Heart left ventricle (tissue), 16 donors: ENCODE data around the gene ZNF646. TPM values are rescaled to one million over a fixed set of nuclear protein-coding genes. Genes with fewer than 3 reads are reported as not detected.

Experiments used
- ATAC-seq, 4 donors: fragments of 200-7000 bp; cut with Tn5 transposase; one replicate each; pipeline ENCODE4 v1.9.1; 2020 to 2022; ENCODE audit warnings: moderate library complexity in 4 of 4, mild to moderate bottlenecking in 3 of 4, moderate number of reproducible peaks in 1 of 4
- DNase-seq, 5 donors: peaks; one replicate each; pipeline ENCODE4 v3.0.0-alpha.2; 2020
- H3K27ac ChIP-seq, 12 donors: fragments of 200-600 bp; sonication (generic) in 4 of 12; one replicate each; pipeline versions ENCODE4 v1.5.0 to v1.8.0; 2016 to 2022; ENCODE audit warnings: mild to moderate bottlenecking in 2 of 12
- H3K27me3 ChIP-seq, 9 donors: fragments of 200-600 bp; sonication (generic) in 2 of 9; one replicate each; pipeline versions ENCODE4 v1.5.1 to v1.8.0; 2016 to 2022; ENCODE audit warnings: mild to moderate bottlenecking in 3 of 9
- H3K36me3 ChIP-seq, 9 donors: fragments of 200-600 bp; sonication (generic) in 2 of 9; one replicate each; pipeline versions ENCODE4 v1.5.0 to v1.8.0; 2018 to 2022; ENCODE audit warnings: mild to moderate bottlenecking in 2 of 9
- H3K4me1 ChIP-seq, 12 donors: fragments of 200-600 bp; sonication (generic) in 4 of 12; one replicate each; pipeline versions ENCODE4 v1.5.0 to v1.8.0; 2016 to 2022; ENCODE audit warnings: mild to moderate bottlenecking in 3 of 12
- H3K4me3 ChIP-seq, 12 donors: fragments of 200-600 bp; sonication (generic) in 4 of 12; one replicate each; pipeline versions ENCODE4 v1.5.0 to v1.8.0; 2017 to 2022; ENCODE audit warnings: mild to moderate bottlenecking in 9 of 12, moderate library complexity in 4 of 12
- H3K9me3 ChIP-seq, 12 donors: fragments of 200-600 bp; sonication (generic) in 4 of 12; one replicate each; pipeline versions ENCODE4 v1.5.0 to v1.8.0; 2016 to 2022; ENCODE audit warnings: mild to moderate bottlenecking in 1 of 12
- CTCF ChIP-seq, 12 donors: fragments of 200-600 bp; sonication (generic) in 4 of 12; IDR thresholded peaks; one replicate each; pipeline versions ENCODE4 v1.5.0 to v1.8.0; 2018 to 2022; ENCODE audit warnings: antibody characterized with exemption in 12 of 12, mild to moderate bottlenecking in 5 of 12
- POLR2A ChIP-seq, 2 donors: fragments of 450-650 bp; IDR thresholded peaks; one replicate each; pipeline ENCODE4 v1.6.1; 2017; ENCODE audit warnings: antibody characterized with exemption in 2 of 2, mild to moderate bottlenecking in 2 of 2, moderate library complexity in 2 of 2
- WGBS, 4 donors: extraction: QIAGEN DNeasy Blood & Tissue Kit in 2 of 4; methylation state at CpG; one replicate each; pipeline versions ENCODE4 v1.1.5 to v1.1.7; 2013 to 2018; 5-methylcytosine and 5-hydroxymethylcytosine counted together
- intact Hi-C, 10 donors: fragments of 100-400 bp; cut with DNase I; formaldehyde crosslinking; loops; one replicate each; pipeline versions ENCODE4 v1.11.1 to v1.14.2; 2022
- polyA plus RNA-seq, 2 donors: library from polyadenylated mRNA; stranded (reverse); fragments of 200-250 nt; gene quantifications; one replicate each; pipeline ENCODE4 v1.2.3, GENCODE V29; 2013
- total RNA-seq, 9 donors: library from RNA; depleted of rRNA in 2 of 9; stranded (reverse); fragments of >200 nt in 2 of 9; fragmentation: NEBNext Ultra II Directional in 3 of 9; extraction: Animal tissue kit (Norgen Biotek cat#: 25700) in 3 of 9; gene quantifications; one replicate each; pipeline versions ENCODE4 v1.1.0 to v1.2.4, GENCODE V29; 2016 to 2023
- donor health status: ischemic (EF 13 %, LVEDD 7.1; RV severe dilation, severe dysfunction).
- donor health status: healthy with polysubstance abuse.
- donor health status: DM: no; HTN: yes; CAD: no.
- donor health status: DM: no; HTN: no; CAD: no.
- donor health status: ischemic (EF 25% LVEDD 6.9; RV normal size, moderate dysfunction).
- donor health status: ischemic (EF 25% LVEDD 5.7; RV mildly dilated, moderate dysfunction).
- donor health status: healthy.
- donor health status: DM: yes; HTN: yes; CAD: no.
- donor health status: ischemic (EF 35%, LVEDD 5.7; RV mildly dilated, moderate dysfunction).
- donor health status: nonischemic (EF 11% LVEDD 7.7; RV severe dilation, severe dysfunction).
- donor health status: DM: yes; HTN: yes; CAD: no.
- donor health status: PGD.
- donor health status: ischemic (EF 29% LVEDD 5.4; RV normal size, mild dysfunction).
- donor health status: nonischemic (EF 23%, LVEDD 6.1; RV moderate dilation, normal function).

Gene ZNF646
- total and polyA plus RNA-seq, 11 donors: 6.4 to 15.5 (median 10.0) TPM

DNA sequence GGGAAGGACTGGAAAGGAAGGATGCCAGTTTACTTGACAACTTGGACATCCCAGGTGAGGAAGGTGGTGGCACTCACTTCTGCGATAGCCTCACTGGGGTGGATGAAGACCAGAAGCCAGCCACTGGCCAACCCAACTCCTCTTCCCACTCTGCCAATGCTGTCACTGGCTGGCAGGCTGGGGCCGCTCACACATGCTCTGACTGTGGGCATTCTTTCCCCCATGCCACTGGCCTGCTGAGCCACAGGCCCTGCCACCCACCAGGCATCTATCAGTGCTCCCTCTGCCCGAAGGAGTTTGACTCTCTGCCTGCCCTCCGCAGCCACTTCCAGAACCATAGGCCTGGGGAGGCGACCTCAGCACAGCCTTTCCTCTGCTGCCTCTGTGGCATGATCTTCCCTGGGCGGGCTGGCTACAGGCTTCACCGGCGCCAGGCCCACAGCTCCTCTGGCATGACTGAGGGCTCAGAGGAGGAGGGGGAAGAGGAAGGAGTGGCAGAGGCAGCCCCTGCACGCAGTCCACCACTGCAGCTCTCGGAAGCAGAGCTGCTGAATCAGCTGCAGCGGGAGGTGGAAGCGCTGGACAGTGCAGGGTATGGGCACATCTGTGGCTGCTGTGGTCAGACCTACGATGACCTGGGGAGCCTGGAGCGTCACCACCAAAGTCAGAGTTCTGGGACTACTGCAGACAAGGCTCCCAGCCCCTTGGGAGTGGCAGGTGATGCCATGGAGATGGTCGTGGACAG lies 4.5 kb downstream of the ZNF646 start:
- H3K27me3 ChIP-seq: no peaks in the 10 kb centered on the region
- intact Hi-C loops: loop anchor here in 5 of 10 donors (10.0 kb wide), 6 partner anchors 94 to 376 kb away; partner anchors contain the start of genes ARMC5 (in 1 of the 5), FUS (in 1 of the 5), HSD3B7 (in 1 of the 5) and SETD1A (in 1 of the 5)
- no peak overlapping the region for H3K4me3 ChIP-seq
- peaks cover 0 to 37% (median 13%) of the 10 kb centered on the region in 12 donors for H3K4me1 ChIP-seq
- DNase-seq (no peak), ATAC-seq (no peak)
- H3K36me3 ChIP-seq: peaks cover 0 to 78% (median 68%) of the 10 kb centered on the region in 9 donors
- 87 to 96% (median 93%) methylated on average over 15 of the region's 15 CpGs for WGBS, 4 donors
- no peaks in the 10 kb centered on the region for H3K9me3 ChIP-seq
- no peak overlapping the region for H3K27ac ChIP-seq
- no peak for TF ChIP-seq POLR2A (IDR thresholded peaks at IDR 0.05)
- TF ChIP-seq CTCF (IDR thresholded peaks at IDR 0.05): no peak

DNA sequence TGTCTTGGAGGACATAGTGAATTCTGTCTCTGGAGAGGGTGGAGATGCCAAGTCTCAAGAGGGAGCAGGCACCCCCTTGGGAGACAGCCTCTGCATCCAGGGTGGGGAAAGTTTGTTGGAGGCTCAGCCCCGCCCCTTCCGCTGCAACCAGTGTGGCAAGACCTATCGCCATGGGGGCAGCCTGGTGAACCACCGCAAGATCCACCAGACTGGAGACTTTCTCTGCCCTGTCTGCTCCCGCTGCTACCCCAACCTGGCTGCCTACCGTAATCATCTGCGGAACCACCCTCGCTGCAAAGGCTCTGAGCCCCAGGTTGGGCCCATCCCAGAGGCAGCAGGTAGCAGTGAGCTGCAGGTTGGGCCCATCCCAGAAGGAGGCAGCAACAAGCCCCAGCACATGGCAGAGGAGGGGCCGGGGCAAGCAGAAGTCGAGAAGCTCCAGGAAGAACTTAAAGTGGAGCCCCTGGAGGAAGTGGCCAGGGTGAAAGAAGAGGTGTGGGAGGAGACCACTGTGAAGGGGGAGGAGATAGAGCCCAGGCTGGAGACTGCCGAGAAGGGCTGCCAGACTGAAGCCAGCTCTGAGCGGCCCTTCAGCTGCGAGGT lies 5.2 kb downstream of the ZNF646 start:
- Histone ChIP-seq H3K36me3 (peaks cover 0 to 84% (median 68%) of the 10 kb centered on the region in 9 donors), H3K9me3 (no peaks in the 10 kb centered on the region), H3K4me3 (no peak overlapping the region), H3K4me1 (peaks cover 0 to 37% (median 13%) of the 10 kb centered on the region in 12 donors), H3K27ac (no peak overlapping the region), H3K27me3 (no peaks in the 10 kb centered on the region)
- intact Hi-C loops: loop anchor here in 5 of 10 donors (10.0 kb wide), 6 partner anchors 95 to 375 kb away; partner anchors contain the start of genes ARMC5 (in 1 of the 5), FUS (in 1 of the 5), HSD3B7 (in 1 of the 5) and SETD1A (in 1 of the 5)
- no peak for DNase-seq
- TF ChIP-seq CTCF (IDR thresholded peaks at IDR 0.05) (no peak), POLR2A (IDR thresholded peaks at IDR 0.05) (no peak)
- 87 to 88% (median 87%) methylated on average over 13 of the region's 13 CpGs for WGBS, 4 donors
- no peak for ATAC-seq

GRCh38 chr16:31080035-31080629 lies 5.9 kb downstream of the ZNF646 start:
- no peak for DNase-seq
- intact Hi-C loops: no loop called here

More at GRCh38 chr16:31080035-31080629, 5.9 kb downstream of the ZNF646 start:
- no peaks in the 10 kb centered on the region for H3K27me3 ChIP-seq
- no peaks in the 10 kb centered on the region for H3K9me3 ChIP-seq
- 94 to 96% (median 95%) methylated on average over 23 to 40 of the region's 40 CpGs for WGBS, 4 donors
- H3K36me3 ChIP-seq: peaks cover 0 to 91% (median 74%) of the 10 kb centered on the region in 9 donors
- TF ChIP-seq POLR2A (IDR thresholded peaks at IDR 0.05): no peak
- no peak for TF ChIP-seq CTCF (IDR thresholded peaks at IDR 0.05)
- no peak overlapping the region for H3K4me3 ChIP-seq
- ATAC-seq: no peak
- H3K27ac ChIP-seq: no peak overlapping the region
- peaks cover 0 to 31% (median 7%) of the 10 kb centered on the region in 12 donors for H3K4me1 ChIP-seq
